ENCODE measurements around the gene BICD2.

- TF ChIP-seq REST (IDR thresholded peaks at IDR 0.05; ENCODE audit: low read depth): no peak
- no peak for TF ChIP-seq CEBPB (IDR thresholded peaks at IDR 0.05)
- TF ChIP-seq TAF1 (IDR thresholded peaks at IDR 0.05; ENCODE audit: low read depth): no peak
- TF ChIP-seq ZBTB7A (IDR thresholded peaks at IDR 0.05; ENCODE audit: low read depth): no peak
Measured at GRCh38 chr9:92666912-92667532, 97.6 kb downstream of the BICD2 start.
